ENCODE measurements around the gene BICRA. TPM values are rescaled to one million over a fixed set of nuclear protein-coding genes. Genes with fewer than 3 reads are reported as not detected.
"Not testable (repeated sequence)": the region's sequence is repeated elsewhere in the genome, so short reads cannot be mapped to it uniquely, and the experiment has no call there.

BICRA gene
- total RNA-seq, 2 experiments from 2014 or later, result 8.9 to 10.2 TPM

GRCh38 chr19:47741544-47742140 is 132.7 kb downstream of the BICRA start:
- Mint-ChIP-seq H3K36me3 (peaks cover 7% of the 10 kb centered on the region), H3K27ac (peak overlapping the region; percentile 52), H3K9me3 (no peaks in the 10 kb centered on the region), H3K4me3 (no peak overlapping the region), H3K27me3 (no peaks in the 10 kb centered on the region), H3K4me1 (peaks cover 16% of the 10 kb centered on the region)
- no peak for DNase-seq

DNA sequence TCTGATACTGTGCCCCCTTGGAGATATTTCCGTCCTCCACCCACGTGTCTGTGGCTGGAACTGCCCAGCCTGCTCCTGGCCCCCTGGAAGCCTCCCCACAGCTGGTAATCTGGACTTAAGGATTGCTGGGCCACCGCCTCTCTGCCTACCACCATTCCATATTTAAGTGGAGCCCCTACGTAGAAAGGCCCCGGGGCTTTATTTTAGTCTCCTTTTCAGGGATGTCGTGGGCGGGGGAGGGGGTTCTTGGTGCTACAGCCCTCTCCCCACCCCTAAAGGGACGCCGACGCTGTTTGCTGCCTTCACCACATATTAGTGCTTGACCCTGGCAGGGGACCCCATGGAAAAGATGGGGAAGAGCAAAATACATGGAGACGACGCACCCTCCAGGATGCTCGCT is 133.7 kb downstream of the BICRA start:
- Mint-ChIP-seq H3K36me3 (peaks cover 12% of the 10 kb centered on the region), H3K4me1 (peaks cover 21% of the 10 kb centered on the region), H3K27me3 (no peaks in the 10 kb centered on the region), H3K9me3 (no peaks in the 10 kb centered on the region), H3K4me3 (peak overlapping the region; percentile 77), H3K27ac (peak overlapping the region; percentile 79)
- DNase-seq, result no peak

- Mint-ChIP-seq H3K27ac (peak within 1 kb of the TSS; percentile 100), H3K4me1 (peaks cover 37% of the 10 kb centered on the region), H3K9me3 (no peaks in the 10 kb centered on the region), H3K27me3 (no peaks in the 10 kb centered on the region), H3K36me3 (peaks cover 27% of the 10 kb centered on the region), H3K4me3 (peak within 1 kb of the TSS; percentile 99)
- DNase-seq, result peak; percentile 92
Observed at GRCh38 chr19:47745010-47745901, 136.3 kb downstream of the BICRA start, which contains the start of gene NOP53. Gene NOP53, plus strand, starts transcription at chr19:47745546. Its CDS starts 14 bp downstream, at chr19:47745560.

GRCh38 chr19:47746129-47746528 is 137.2 kb downstream of the BICRA start:
- not testable (repeated sequence) for DNase-seq, H3K27me3 Mint-ChIP-seq, H3K9me3 Mint-ChIP-seq
- peak overlapping the region; percentile 69 for H3K27ac Mint-ChIP-seq
- peaks cover 40% of the 10 kb centered on the region for H3K4me1 Mint-ChIP-seq
- peak overlapping the region; percentile 99 for H3K4me3 Mint-ChIP-seq
- peaks cover 31% of the 10 kb centered on the region for H3K36me3 Mint-ChIP-seq

GRCh38 chr19:47749326-47749725 is 140.4 kb downstream of the BICRA start:
- H3K36me3 Mint-ChIP-seq, result peaks cover 46% of the 10 kb centered on the region
- peak overlapping the region; percentile 79 for H3K27ac Mint-ChIP-seq

DNA sequence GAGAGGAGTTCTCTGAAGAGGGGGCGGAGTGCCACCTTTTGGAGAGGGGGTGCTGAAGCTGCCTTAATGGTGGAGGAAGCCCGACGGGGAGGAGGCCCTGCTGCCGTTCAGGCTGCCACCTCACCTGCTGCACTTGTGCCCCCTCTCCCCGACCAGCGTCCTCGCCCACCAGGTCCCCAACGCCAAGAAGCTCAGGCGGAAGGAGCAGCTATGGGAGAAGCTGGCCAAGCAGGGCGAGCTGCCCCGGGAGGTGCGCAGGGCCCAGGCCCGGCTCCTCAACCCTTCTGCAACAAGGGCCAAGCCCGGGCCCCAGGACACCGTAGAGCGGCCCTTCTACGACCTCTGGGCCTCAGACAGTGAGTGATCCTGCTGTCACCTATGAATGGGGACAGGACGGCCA is 141.8 kb downstream of the BICRA start:
- Mint-ChIP-seq H3K9me3 (no peaks in the 10 kb centered on the region), H3K36me3 (peaks cover 42% of the 10 kb centered on the region), H3K4me1 (peaks cover 30% of the 10 kb centered on the region), H3K4me3 (no peak overlapping the region), H3K27ac (peak overlapping the region; percentile 54), H3K27me3 (no peaks in the 10 kb centered on the region)
- no peak for DNase-seq

More at GRCh38 chr19:47749326-47749725, 140.4 kb downstream of the BICRA start:
- peaks cover 30% of the 10 kb centered on the region for H3K4me1 Mint-ChIP-seq
- H3K4me3 Mint-ChIP-seq, result peak overlapping the region; percentile 64
- H3K9me3 Mint-ChIP-seq, result no peaks in the 10 kb centered on the region
- no peaks in the 10 kb centered on the region for H3K27me3 Mint-ChIP-seq
- DNase-seq, result no peak

DNA sequence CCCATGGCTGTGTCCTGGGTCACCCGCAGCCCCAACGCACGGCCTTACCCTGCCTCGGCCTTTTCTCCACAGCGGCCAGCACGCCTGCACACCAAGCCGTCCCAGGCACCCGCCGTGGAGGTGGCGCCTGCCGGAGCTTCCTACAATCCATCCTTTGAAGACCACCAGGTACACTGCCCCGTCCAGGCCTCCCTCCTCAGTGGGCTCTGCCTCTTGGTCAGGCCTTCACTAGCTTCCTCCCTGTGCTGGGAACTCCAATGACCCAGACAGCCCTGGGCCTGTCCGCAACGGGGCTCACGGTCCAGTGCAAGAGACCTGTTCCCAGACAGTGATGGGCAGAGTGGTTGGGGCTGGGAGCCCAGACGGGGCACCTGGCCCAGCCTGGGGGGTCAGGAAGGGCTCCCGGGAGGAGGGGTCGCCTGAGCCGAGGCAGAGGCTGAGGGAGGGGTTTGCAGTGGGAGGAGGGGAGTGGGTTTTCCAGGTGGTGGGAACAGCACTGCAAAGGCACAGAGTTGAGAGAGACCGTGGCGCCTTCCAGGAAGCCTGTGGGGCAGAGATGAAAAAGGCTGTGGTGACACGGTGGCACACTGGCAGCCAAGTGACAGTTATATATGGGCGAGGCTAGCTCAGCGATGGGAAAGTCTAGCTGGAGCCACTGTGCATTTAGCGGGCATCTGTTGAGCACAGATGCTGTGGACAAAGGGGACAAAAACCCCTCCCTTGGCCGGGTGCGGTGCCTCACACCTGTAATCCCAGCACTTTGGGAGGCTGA is 143.7 kb downstream of the BICRA start:
- H3K36me3 Mint-ChIP-seq, result peaks cover 41% of the 10 kb centered on the region
- H3K27ac Mint-ChIP-seq, result peak overlapping the region; percentile 12
- no peak overlapping the region for H3K4me3 Mint-ChIP-seq
- no peaks in the 10 kb centered on the region for H3K9me3 Mint-ChIP-seq
- H3K27me3 Mint-ChIP-seq, result no peaks in the 10 kb centered on the region
- peaks cover 25% of the 10 kb centered on the region for H3K4me1 Mint-ChIP-seq
- DNase-seq, result no peak

Other genes with a start within 250 kb of the BICRA start
- gene MEIS3, start 189.6 kb upstream of the BICRA start, total RNA-seq, result not detected
- under 1 TPM; 0.37 to 0.38 TPM for gene SLC8A2, start 137.2 kb upstream of the BICRA start, total RNA-seq
- 10 to 100 TPM; 12.4 to 13.4 TPM for gene KPTN, start 124.9 kb upstream of the BICRA start, total RNA-seq
- gene NAPA, start 94.1 kb upstream of the BICRA start, total RNA-seq, result 10 to 100 TPM; 65.6 to 69.2 TPM
- under 1 TPM; 0.19 to 0.22 TPM for gene ZNF541, start 36.0 kb upstream of the BICRA start, total RNA-seq
- gene EHD2, start 104.3 kb downstream of the BICRA start, total RNA-seq, result under 1 TPM; 0.44 to 0.68 TPM
- 100 to 1,000 TPM; 248 to 249 TPM for gene NOP53, start 136.4 kb downstream of the BICRA start, total RNA-seq
- gene SELENOW, start 169.6 kb downstream of the BICRA start, total RNA-seq, result 100 to 1,000 TPM in 1 of 2 experiments, 10 to 100 TPM in 1; 99.1 to 107 TPM
- gene TPRX1, start 195.4 kb downstream of the BICRA start, total RNA-seq, result not detected
- not detected for gene CRX, start 212.8 kb downstream of the BICRA start, total RNA-seq